Measurements from ENCODE around the gene FPR2.
"Not testable (repeated sequence)": the region's sequence is repeated elsewhere in the genome, so short reads cannot be mapped to it uniquely, and the experiment has no call there.

The FPR2 gene

GRCh38 chr19:51740356-51740755 is 20.6 kb upstream of the FPR2 start:
- DNase-seq = peak; percentile 12

GRCh38 chr19:51742789-51743188 is 18.2 kb upstream of the FPR2 start:
- DNase-seq = no peak

- no peak for DNase-seq
Observed at GRCh38 chr19:51743405-51743804, 17.6 kb upstream of the FPR2 start.

- no peak for DNase-seq
Observed at GRCh38 chr19:51746731-51747130, 14.2 kb upstream of the FPR2 start.

GRCh38 chr19:51749979-51750378 is 11.0 kb upstream of the FPR2 start:
- DNase-seq = no peak

- DNase-seq = no peak
Observed at GRCh38 chr19:51750400-51751094, 10.4 kb upstream of the FPR2 start.

GRCh38 chr19:51751655-51752054 is 9.3 kb upstream of the FPR2 start, which contains the start of gene FPR1:
Gene FPR1 (minus strand): TSS chr19:51751878. CDS start chr19:51746994, 4,884 bp downstream.
- no peak for DNase-seq

GRCh38 chr19:51754109-51754508 is 6.9 kb upstream of the FPR2 start:
- DNase-seq = no peak

GRCh38 chr19:51754770-51755169 is 6.2 kb upstream of the FPR2 start:
- DNase-seq = no peak

GRCh38 chr19:51755571-51755970 is 5.4 kb upstream of the FPR2 start:
- DNase-seq = no peak

- DNase-seq = no peak
Observed at GRCh38 chr19:51761696-51762095, 716 bp downstream of the FPR2 start.

GRCh38 chr19:51765086-51765485 is 4.1 kb downstream of the FPR2 start:
- peak; percentile 55 for DNase-seq

- DNase-seq = no peak
Observed at GRCh38 chr19:51766461-51766860, 5.5 kb downstream of the FPR2 start.

GRCh38 chr19:51771376-51772130 is 10.6 kb downstream of the FPR2 start:
- DNase-seq = peak; percentile 76

GRCh38 chr19:51772977-51773376 is 12.0 kb downstream of the FPR2 start:
- DNase-seq = no peak

- not testable (repeated sequence) for DNase-seq
Observed at GRCh38 chr19:51776561-51776960, 15.6 kb downstream of the FPR2 start.

GRCh38 chr19:51777570-51778462 is 16.8 kb downstream of the FPR2 start:
- DNase-seq = peak; percentile 93

GRCh38 chr19:51779181-51779580 is 18.2 kb downstream of the FPR2 start:
- DNase-seq = no peak

- no peak for DNase-seq
Observed at GRCh38 chr19:51779703-51780102, 18.7 kb downstream of the FPR2 start.

GRCh38 chr19:51780270-51780669 is 19.3 kb downstream of the FPR2 start:
- no peak for DNase-seq

- no peak for DNase-seq
Observed at GRCh38 chr19:51781999-51782398, 21.0 kb downstream of the FPR2 start.

GRCh38 chr19:51783372-51783771 is 22.4 kb downstream of the FPR2 start:
- DNase-seq = peak; percentile 70

GRCh38 chr19:51784109-51784785 is 23.3 kb downstream of the FPR2 start:
- DNase-seq = no peak

Measured in hematopoietic multipotent progenitor cell treated with erythropoietin and hydrocortisone succinate and interleukin-3 and kit ligand, for 6 days (in vitro differentiated cells).